Measurements from ENCODE around the gene DFFA. TPM values are rescaled to one million over a fixed set of nuclear protein-coding genes. Genes with fewer than 3 reads are reported as not detected.

The DFFA gene
- total RNA-seq, 1 experiment from 2014 or later = 49.7 TPM

DNA sequence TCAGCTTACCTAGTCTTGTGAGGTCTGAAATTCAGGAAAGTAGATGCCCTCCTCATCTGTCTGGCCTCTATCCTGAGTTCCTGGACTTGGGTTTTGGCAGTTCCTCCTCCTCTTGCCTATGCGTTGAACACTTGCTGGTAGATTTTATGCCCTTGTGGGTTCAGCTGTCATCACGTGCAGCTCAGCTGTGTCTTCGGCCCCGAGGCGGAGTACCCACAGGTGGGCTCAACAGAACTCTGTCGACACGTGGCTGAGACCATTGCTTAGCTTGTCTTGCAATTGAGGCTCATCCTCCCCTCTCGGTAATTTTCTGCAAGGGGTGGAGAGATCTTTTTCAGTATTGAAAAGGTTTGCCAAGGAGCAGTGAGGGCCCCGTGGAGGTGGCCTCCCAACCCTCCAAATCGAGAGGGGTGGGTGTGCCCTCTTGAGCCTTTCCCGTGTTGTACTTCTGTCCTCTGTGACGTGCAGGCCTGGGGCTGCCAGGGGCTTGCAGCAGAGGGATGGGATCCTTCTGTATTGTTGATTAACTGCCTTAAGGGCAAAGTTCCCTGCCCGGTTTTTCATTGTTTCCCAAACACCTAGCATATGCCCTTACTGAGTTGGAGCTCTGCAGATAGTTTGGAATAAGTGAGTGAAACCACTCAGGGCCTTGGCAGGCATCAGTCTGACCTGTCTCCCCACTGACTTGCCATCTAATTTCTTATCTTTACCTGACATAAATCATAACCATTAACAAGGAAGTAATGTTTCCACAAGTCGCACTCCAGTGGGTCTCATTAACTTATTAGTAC lies 39.2 kb downstream of the DFFA start:
- DNase-seq (ENCODE audit: low spot score) = no peak
- BruUV-seq (replicated peaks) = no TSS peak
- ChIA-PET CTCF (no interaction called here), POLR2A (ENCODE audit: low non-redundant PET) (no interaction called here)
- Histone ChIP-seq H3K4me1 (ENCODE audit: insufficient read depth, low read length, poor library complexity, severe bottlenecking) (peaks cover 5% of the 10 kb centered on the region), H3K36me3 (ENCODE audit: insufficient read depth, low read length, poor library complexity, severe bottlenecking) (no peaks in the 10 kb centered on the region), H3K4me3 (ENCODE audit: low read depth, low read length, poor library complexity, severe bottlenecking) (no peak overlapping the region), H3K9me3 (ENCODE audit: low read depth, low read length, poor library complexity, severe bottlenecking) (no peaks in the 10 kb centered on the region), H3K27ac (ENCODE audit: low read depth, low read length, poor library complexity, severe bottlenecking) (no peak overlapping the region), H3K27me3 (replicated peaks; ENCODE audit: insufficient read depth, low read depth, low read length, poor library complexity) (no peaks in the 10 kb centered on the region)
- intact Hi-C loops (cut with micrococcal nuclease; ENCODE audit: unreplicated experiment) = loop anchor here (5.0 kb wide), 1 partner anchor 39 kb away; the partner anchor contains the start of genes DFFA and PEX14
- no peak for TF ChIP-seq EZH2 (IDR thresholded peaks at IDR 0.05; ENCODE audit: borderline replicate concordance, low read depth, low read length, poor library complexity, severe bottlenecking)
- TF ChIP-seq, protein P1, sequence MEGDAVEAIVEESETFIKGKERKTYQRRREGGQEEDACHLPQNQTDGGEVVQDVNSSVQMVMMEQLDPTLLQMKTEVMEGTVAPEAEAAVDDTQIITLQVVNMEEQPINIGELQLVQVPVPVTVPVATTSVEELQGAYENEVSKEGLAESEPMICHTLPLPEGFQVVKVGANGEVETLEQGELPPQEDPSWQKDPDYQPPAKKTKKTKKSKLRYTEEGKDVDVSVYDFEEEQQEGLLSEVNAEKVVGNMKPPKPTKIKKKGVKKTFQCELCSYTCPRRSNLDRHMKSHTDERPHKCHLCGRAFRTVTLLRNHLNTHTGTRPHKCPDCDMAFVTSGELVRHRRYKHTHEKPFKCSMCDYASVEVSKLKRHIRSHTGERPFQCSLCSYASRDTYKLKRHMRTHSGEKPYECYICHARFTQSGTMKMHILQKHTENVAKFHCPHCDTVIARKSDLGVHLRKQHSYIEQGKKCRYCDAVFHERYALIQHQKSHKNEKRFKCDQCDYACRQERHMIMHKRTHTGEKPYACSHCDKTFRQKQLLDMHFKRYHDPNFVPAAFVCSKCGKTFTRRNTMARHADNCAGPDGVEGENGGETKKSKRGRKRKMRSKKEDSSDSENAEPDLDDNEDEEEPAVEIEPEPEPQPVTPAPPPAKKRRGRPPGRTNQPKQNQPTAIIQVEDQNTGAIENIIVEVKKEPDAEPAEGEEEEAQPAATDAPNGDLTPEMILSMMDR (conservative IDR thresholded peaks at IDR 0.05; ENCODE audit: low read depth, low read length) = no peak

DNA sequence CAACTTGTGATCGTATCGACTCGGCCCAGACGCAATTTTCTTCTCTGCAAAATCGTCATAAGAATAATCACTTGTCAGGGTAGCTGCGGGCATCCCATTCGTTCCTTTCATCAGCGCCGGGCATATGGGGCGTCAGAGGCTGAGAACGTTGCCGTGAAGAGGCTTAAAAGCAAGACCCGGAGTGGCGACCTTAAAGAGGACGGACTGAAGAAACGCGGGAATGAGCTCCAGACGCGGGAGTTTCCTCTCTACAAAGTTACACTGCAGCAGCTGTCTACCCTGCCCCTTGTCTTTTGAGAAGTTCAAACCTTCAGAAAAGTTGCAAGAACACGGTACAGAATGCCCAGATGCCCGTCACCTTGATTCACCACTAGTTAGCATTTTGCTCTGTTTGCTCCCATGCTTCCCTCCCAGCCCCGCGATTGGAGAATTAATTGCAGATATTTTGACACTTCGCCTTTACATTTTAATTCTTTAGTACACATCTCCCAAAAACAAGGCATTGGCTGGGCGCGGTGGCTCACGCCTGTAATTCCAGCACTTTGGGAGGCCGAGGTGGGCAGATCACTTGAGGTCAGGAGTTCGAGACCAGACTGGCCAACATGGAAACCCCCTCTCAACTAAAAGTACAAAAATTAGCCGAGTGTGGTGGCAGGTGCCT lies 41.1 kb downstream of the DFFA start:
- H3K27ac ChIP-seq (ENCODE audit: low read depth, low read length, poor library complexity, severe bottlenecking) = peak overlapping the region; percentile 90
- H3K36me3 ChIP-seq (ENCODE audit: insufficient read depth, low read length, poor library complexity, severe bottlenecking) = no peaks in the 10 kb centered on the region
- H3K27me3 ChIP-seq (replicated peaks; ENCODE audit: insufficient read depth, low read depth, low read length, poor library complexity) = no peaks in the 10 kb centered on the region
- H3K4me3 ChIP-seq (ENCODE audit: low read depth, low read length, poor library complexity, severe bottlenecking) = peak overlapping the region; percentile 90
- peaks cover 5% of the 10 kb centered on the region for H3K4me1 ChIP-seq (ENCODE audit: insufficient read depth, low read length, poor library complexity, severe bottlenecking)
- no peak for TF ChIP-seq EZH2 (IDR thresholded peaks at IDR 0.05; ENCODE audit: borderline replicate concordance, low read depth, low read length, poor library complexity, severe bottlenecking)
- TF ChIP-seq, protein P1 (conservative IDR thresholded peaks at IDR 0.05; ENCODE audit: low read depth, low read length) = no peak
- ChIA-PET CTCF (interaction anchor here (0.6 to 2.5 kb wide), 3 partner anchors 63 to 126 kb away, joined by 3 to 24 read pairs (median 5); no protein-coding TSS in a partner anchor), POLR2A (ENCODE audit: low non-redundant PET) (interaction anchor here (0.6 kb wide), 1 partner anchor 598 kb away, joined by 7 read pairs; no protein-coding TSS in a partner anchor)
- peak; percentile 37 for DNase-seq (ENCODE audit: low spot score)
- BruUV-seq (replicated peaks) = TSS peak; percentile 76
- intact Hi-C loops (cut with micrococcal nuclease; ENCODE audit: unreplicated experiment) = loop anchor here (5.0 kb wide), 1 partner anchor 41 kb away; the partner anchor contains the start of genes DFFA and PEX14
- no peaks in the 10 kb centered on the region for H3K9me3 ChIP-seq (ENCODE audit: low read depth, low read length, poor library complexity, severe bottlenecking)

DNA sequence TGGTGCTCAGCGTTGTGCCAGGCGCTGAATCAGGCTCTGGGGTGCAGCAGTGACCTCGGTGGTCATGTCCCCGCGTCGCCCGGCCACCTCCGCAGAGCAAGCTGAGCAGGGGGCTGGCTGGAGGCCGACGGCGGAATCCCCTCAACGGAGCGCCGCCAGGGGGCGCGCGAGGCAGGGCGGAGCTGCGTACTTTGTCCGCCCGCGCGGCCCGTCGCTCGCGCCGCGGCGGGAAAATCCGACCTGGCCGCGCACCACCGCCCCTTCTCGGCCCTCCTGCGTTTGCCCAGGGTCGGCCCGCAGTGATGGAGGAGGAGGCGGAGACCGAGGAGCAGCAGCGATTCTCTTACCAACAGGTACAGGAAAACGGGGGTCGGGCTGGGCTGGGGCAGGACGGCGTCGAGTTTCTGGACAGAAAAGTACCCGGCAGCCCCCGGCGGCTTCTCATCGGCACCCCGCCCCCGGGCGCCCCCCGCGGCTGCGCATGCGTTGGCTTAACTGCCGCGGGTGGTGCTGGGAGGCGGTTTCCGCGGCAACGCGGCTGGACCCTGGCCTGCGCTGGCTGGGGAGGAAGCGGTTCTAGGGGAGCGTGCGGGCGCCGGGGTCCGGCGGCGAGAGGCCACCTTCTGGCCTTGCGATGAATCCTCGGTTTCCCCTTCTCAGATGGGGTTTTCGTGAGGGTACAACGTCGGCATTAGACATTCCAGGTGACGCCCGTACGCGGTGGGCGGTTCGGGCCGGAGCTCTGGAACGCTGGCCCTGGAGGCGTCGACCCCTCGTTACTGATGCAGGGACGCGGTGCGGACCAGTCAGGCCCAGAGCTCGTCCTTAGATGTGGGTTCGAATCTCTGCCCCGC lies 41.9 kb downstream of the DFFA start, which contains the start of gene CENPS:
TSS of gene CENPS (plus strand) at position 218 of the 854 bp plus-strand sequence. CDS start at position 303, 85 bp downstream.
- intact Hi-C loops (cut with micrococcal nuclease; ENCODE audit: unreplicated experiment) = loop anchor here (1.0 to 5.0 kb wide), 2 partner anchors 42 to 64 kb away; partner anchors contain the start of genes DFFA and PEX14
- CTCF ChIA-PET = interaction anchor here (0.6 to 2.5 kb wide), 7 partner anchors 21 to 216 kb away, joined by 3 to 24 read pairs (median 3); no protein-coding TSS in a partner anchor
- H3K9me3 ChIP-seq (ENCODE audit: low read depth, low read length, poor library complexity, severe bottlenecking) = no peaks in the 10 kb centered on the region
- peak within 1 kb of the TSS; percentile 90 for H3K4me3 ChIP-seq (ENCODE audit: low read depth, low read length, poor library complexity, severe bottlenecking)
- H3K36me3 ChIP-seq (ENCODE audit: insufficient read depth, low read length, poor library complexity, severe bottlenecking) = no peaks in the 10 kb centered on the region
- H3K27ac ChIP-seq (ENCODE audit: low read depth, low read length, poor library complexity, severe bottlenecking) = peak within 1 kb of the TSS; percentile 90
- no peak for TF ChIP-seq EZH2 (IDR thresholded peaks at IDR 0.05; ENCODE audit: borderline replicate concordance, low read depth, low read length, poor library complexity, severe bottlenecking)
- TF ChIP-seq, protein P1 (conservative IDR thresholded peaks at IDR 0.05; ENCODE audit: low read depth, low read length) = peak; percentile 83
- H3K27me3 ChIP-seq (replicated peaks; ENCODE audit: insufficient read depth, low read depth, low read length, poor library complexity) = no peaks in the 10 kb centered on the region
- peaks cover 5% of the 10 kb centered on the region for H3K4me1 ChIP-seq (ENCODE audit: insufficient read depth, low read length, poor library complexity, severe bottlenecking)
- POLR2A ChIA-PET (ENCODE audit: low non-redundant PET) = interaction anchor here (0.7 kb wide), 1 partner anchor 346 kb away, joined by 9 read pairs; no protein-coding TSS in a partner anchor
- DNase-seq (ENCODE audit: low spot score) = peak; percentile 96
- BruUV-seq (replicated peaks) = TSS peak; percentile 79
